Stimulated activated naive CD8-positive, alpha-beta T cell treated with anti-CD3 and anti-CD28 coated beads, Interleukin-15, Interleukin-2, amounts not matched to agents 100 ng/mL and 50 ng/mL, for 24 hours (primary cell): Measurements from ENCODE around the gene MUC4.
A peak's percentile ranks its signal among the peaks of the same experiment; 100 is the strongest.
"Not testable (repeated sequence)": the region's sequence is repeated elsewhere in the genome, so short reads cannot be mapped to it uniquely, and the experiment has no call there.

Source experiments
- H3K27ac Mint-ChIP-seq: one replicate; pipeline ENCODE4 v1.8.0; 2021; ENCODE audit warnings: mild to moderate bottlenecking, mixed read lengths
- H3K27me3 Mint-ChIP-seq: one replicate; pipeline ENCODE4 v1.8.0; 2021; ENCODE audit warnings: mixed read lengths
- H3K36me3 Mint-ChIP-seq: one replicate; pipeline ENCODE4 v1.8.0; 2021; ENCODE audit warnings: low read depth, mixed read lengths
- H3K4me1 Mint-ChIP-seq: one replicate; pipeline ENCODE4 v1.8.0; 2021; ENCODE audit warnings: low read depth, mixed read lengths
- H3K4me3 Mint-ChIP-seq: one replicate; pipeline ENCODE4 v1.8.0; 2021; ENCODE audit warnings: mild to moderate bottlenecking, mixed read lengths
- H3K9me3 Mint-ChIP-seq: one replicate; pipeline ENCODE4 v1.8.0; 2021; ENCODE audit warnings: mixed read lengths

The MUC4 gene

GRCh38 chr3:195720831-195721506 is 90.8 kb downstream of the MUC4 start, which contains the start of gene MUC20:
Gene MUC20 (plus strand): TSS chr3:195720978. CDS start chr3:195721008, 30 bp downstream.
- H3K27me3 Mint-ChIP-seq, H3K36me3 Mint-ChIP-seq, H3K9me3 Mint-ChIP-seq, H3K27ac Mint-ChIP-seq, H3K4me1 Mint-ChIP-seq, H3K4me3 Mint-ChIP-seq: not testable (repeated sequence)

- not testable (repeated sequence) for H3K27me3 Mint-ChIP-seq, H3K36me3 Mint-ChIP-seq, H3K4me3 Mint-ChIP-seq, H3K4me1 Mint-ChIP-seq, H3K27ac Mint-ChIP-seq, H3K9me3 Mint-ChIP-seq
Observed at GRCh38 chr3:195719514-195720254, 92.0 kb downstream of the MUC4 start.

GRCh38 chr3:195718477-195718984 is 93.2 kb downstream of the MUC4 start:
- Mint-ChIP-seq H3K27me3 (no peaks in the 10 kb centered on the region), H3K9me3 (no peaks in the 10 kb centered on the region), H3K36me3 (peaks cover 9% of the 10 kb centered on the region), H3K4me3 (no peak overlapping the region), H3K4me1 (peaks cover 9% of the 10 kb centered on the region), H3K27ac (no peak overlapping the region)

- Mint-ChIP-seq H3K36me3 (peaks cover 9% of the 10 kb centered on the region), H3K9me3 (no peaks in the 10 kb centered on the region), H3K4me1 (peaks cover 9% of the 10 kb centered on the region), H3K27ac (no peak overlapping the region), H3K27me3 (no peaks in the 10 kb centered on the region), H3K4me3 (no peak overlapping the region)
Observed at GRCh38 chr3:195717852-195718476, 93.8 kb downstream of the MUC4 start.

GRCh38 chr3:195717416-195717815 is 94.3 kb downstream of the MUC4 start:
- Mint-ChIP-seq H3K4me1 (peaks cover 9% of the 10 kb centered on the region), H3K4me3 (no peak overlapping the region), H3K27ac (no peak overlapping the region), H3K36me3 (peaks cover 9% of the 10 kb centered on the region), H3K27me3 (no peaks in the 10 kb centered on the region), H3K9me3 (no peaks in the 10 kb centered on the region)

GRCh38 chr3:195715583-195716266 is 96.0 kb downstream of the MUC4 start:
- peaks cover 9% of the 10 kb centered on the region for H3K36me3 Mint-ChIP-seq
- no peaks in the 10 kb centered on the region for H3K9me3 Mint-ChIP-seq
- H3K4me1 Mint-ChIP-seq = peaks cover 9% of the 10 kb centered on the region
- H3K27ac Mint-ChIP-seq = peak overlapping the region; percentile 36
- H3K4me3 Mint-ChIP-seq = no peak overlapping the region
- no peaks in the 10 kb centered on the region for H3K27me3 Mint-ChIP-seq

- H3K36me3 Mint-ChIP-seq = peaks cover 9% of the 10 kb centered on the region
- peaks cover 9% of the 10 kb centered on the region for H3K4me1 Mint-ChIP-seq
- H3K27ac Mint-ChIP-seq = no peak overlapping the region
- H3K27me3 Mint-ChIP-seq = no peaks in the 10 kb centered on the region
- no peaks in the 10 kb centered on the region for H3K9me3 Mint-ChIP-seq
- H3K4me3 Mint-ChIP-seq = no peak overlapping the region
Observed at GRCh38 chr3:195715134-195715533, 96.6 kb downstream of the MUC4 start.

- H3K9me3 Mint-ChIP-seq = no peaks in the 10 kb centered on the region
- peaks cover 12% of the 10 kb centered on the region for H3K36me3 Mint-ChIP-seq
- H3K27ac Mint-ChIP-seq = no peak overlapping the region
Observed at GRCh38 chr3:195714380-195715011, 97.2 kb downstream of the MUC4 start.

GRCh38 chr3:195713150-195713549 is 98.6 kb downstream of the MUC4 start:
- H3K9me3 Mint-ChIP-seq, H3K27me3 Mint-ChIP-seq, H3K27ac Mint-ChIP-seq, H3K4me1 Mint-ChIP-seq, H3K4me3 Mint-ChIP-seq: not testable (repeated sequence)
- H3K36me3 Mint-ChIP-seq = peaks cover 19% of the 10 kb centered on the region

More at GRCh38 chr3:195714380-195715011, 97.2 kb downstream of the MUC4 start:
- Mint-ChIP-seq H3K4me3 (no peak overlapping the region), H3K4me1 (peaks cover 9% of the 10 kb centered on the region), H3K27me3 (no peaks in the 10 kb centered on the region)

GRCh38 chr3:195712535-195712910 is 99.2 kb downstream of the MUC4 start:
- peaks cover 19% of the 10 kb centered on the region for H3K36me3 Mint-ChIP-seq
- H3K4me3 Mint-ChIP-seq, H3K4me1 Mint-ChIP-seq, H3K9me3 Mint-ChIP-seq, H3K27ac Mint-ChIP-seq, H3K27me3 Mint-ChIP-seq: not testable (repeated sequence)

- no peak overlapping the region for H3K27ac Mint-ChIP-seq
- no peaks in the 10 kb centered on the region for H3K27me3 Mint-ChIP-seq
- H3K9me3 Mint-ChIP-seq = no peaks in the 10 kb centered on the region
Observed at GRCh38 chr3:195711813-195712534, 99.8 kb downstream of the MUC4 start.

GRCh38 chr3:195711091-195711812 is 100.5 kb downstream of the MUC4 start:
- H3K4me3 Mint-ChIP-seq, H3K4me1 Mint-ChIP-seq, H3K9me3 Mint-ChIP-seq, H3K27me3 Mint-ChIP-seq, H3K27ac Mint-ChIP-seq: not testable (repeated sequence)
- H3K36me3 Mint-ChIP-seq = peaks cover 19% of the 10 kb centered on the region

More at GRCh38 chr3:195711813-195712534, 99.8 kb downstream of the MUC4 start:
- Mint-ChIP-seq H3K4me3 (no peak overlapping the region), H3K4me1 (peaks cover 9% of the 10 kb centered on the region), H3K36me3 (peaks cover 19% of the 10 kb centered on the region)

- not testable (repeated sequence) for H3K4me3 Mint-ChIP-seq, H3K27ac Mint-ChIP-seq
Observed at GRCh38 chr3:195710126-195710905, 101.4 kb downstream of the MUC4 start.

More at GRCh38 chr3:195710126-195710905, 101.4 kb downstream of the MUC4 start:
- not testable (repeated sequence) for H3K9me3 Mint-ChIP-seq, H3K4me1 Mint-ChIP-seq, H3K27me3 Mint-ChIP-seq
- peaks cover 18% of the 10 kb centered on the region for H3K36me3 Mint-ChIP-seq
